CD1c-positive myeloid dendritic cell (primary cell): Measurements from ENCODE around the gene AMOTL2.

ENCODE experiments used
- DNase-seq: peaks from one replicate; pipeline ENCODE4 v3.0.0-alpha.2; 2016; ENCODE audit errors: extremely low spot score

AMOTL2 gene

GRCh38 chr3:134334231-134334900 lies 39.9 kb downstream of the AMOTL2 start:
- no peak for DNase-seq

GRCh38 chr3:134333522-134334181 lies 40.6 kb downstream of the AMOTL2 start:
- no peak for DNase-seq

- no peak for DNase-seq
These were observed 41.9 kb downstream of the AMOTL2 start for GRCh38 chr3:134332344-134332743.

- DNase-seq, result no peak
These were observed 42.4 kb downstream of the AMOTL2 start for GRCh38 chr3:134331811-134332199.

DNA sequence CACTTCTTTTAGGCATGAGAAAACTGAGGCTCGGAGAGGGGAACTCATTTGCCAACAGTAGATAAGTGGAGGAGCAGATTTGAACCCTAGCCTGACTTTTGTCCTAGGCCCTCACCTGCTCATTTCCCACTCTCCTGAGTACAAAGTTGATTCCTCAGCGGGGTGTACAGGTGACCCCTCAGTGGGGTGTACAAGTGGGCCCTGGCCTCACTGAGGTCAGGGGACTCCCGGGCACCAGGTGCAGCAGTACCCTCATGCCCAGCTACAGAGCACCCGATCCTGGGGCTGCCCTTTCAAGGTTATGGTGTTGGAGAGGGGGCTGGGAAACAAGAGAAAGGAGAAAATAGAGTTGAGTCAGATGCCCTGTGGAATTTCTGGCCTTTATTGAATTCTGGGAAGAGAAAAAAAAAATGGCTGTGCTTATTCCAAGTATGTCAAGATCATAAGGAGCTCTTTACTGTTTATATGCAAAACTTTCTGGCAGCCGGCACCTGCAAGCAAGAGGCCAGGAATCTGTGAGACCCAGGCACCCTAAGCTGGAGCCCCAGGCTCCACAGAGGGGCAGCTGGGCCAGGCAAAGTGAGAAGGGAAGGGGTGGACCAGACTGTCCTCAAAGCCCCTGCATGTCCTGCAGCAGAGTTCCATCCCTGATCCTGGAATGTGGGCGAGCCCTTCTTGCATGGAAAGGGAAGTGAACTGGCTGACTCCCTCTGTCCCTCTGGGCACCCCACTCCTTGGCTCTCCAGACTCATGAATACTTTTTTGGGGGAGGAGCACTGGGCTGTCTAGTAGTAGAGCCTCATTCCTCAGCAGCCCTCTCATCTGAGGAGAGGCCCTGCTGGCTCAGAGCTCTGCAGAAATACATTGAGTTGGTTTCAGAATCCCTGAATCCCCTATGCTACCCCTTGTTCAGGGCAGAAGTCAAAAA lies 43.1 kb downstream of the AMOTL2 start:
- no peak for DNase-seq

DNA sequence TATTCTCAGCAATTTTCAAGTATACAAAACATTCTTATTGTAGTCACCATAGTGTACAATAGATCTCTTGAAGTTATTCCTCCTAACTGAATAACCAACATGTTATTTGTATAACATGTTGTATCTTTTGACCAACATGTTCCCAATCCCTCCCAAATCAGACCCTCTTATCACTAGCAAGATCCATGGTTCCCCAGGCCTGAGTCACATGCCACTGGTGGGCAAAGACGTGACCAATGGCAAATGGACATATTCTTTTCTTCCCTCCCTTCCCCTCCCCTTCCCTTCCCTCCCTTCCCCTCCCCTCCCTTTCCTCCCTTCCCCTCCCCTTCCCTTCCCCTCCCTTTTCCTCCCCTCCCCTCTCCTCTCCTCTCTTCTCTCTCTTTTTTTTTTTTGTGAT lies 45.4 kb downstream of the AMOTL2 start:
- DNase-seq, result no peak

DNA sequence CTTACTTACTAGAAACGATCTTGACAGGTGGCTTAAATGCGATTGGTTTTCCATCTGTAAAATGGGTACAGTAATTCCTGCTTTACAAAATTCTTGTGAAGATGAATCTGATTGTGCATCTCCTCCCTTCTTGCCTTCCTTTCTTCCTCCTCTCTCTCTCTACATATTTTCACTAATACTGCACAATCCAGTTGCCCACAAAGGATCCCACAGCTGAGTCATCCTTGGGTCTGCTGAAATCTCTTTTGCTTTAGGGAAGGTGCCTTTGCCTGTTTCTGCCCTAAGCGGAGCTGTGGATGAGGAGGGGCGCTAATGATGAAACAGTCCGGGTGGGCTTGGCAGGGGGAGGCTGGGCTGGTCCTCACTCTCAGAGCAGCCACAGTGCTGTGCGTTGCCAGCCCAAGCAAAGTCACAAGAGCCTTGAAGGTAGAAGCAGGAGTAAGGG lies 46.1 kb downstream of the AMOTL2 start:
- no peak for DNase-seq

- no peak for DNase-seq
These were observed 46.7 kb downstream of the AMOTL2 start for GRCh38 chr3:134327594-134327975.

GRCh38 chr3:134326760-134327593 lies 47.3 kb downstream of the AMOTL2 start:
- DNase-seq, result no peak

GRCh38 chr3:134326126-134326525 lies 48.1 kb downstream of the AMOTL2 start:
- no peak for DNase-seq

GRCh38 chr3:134325706-134326105 lies 48.5 kb downstream of the AMOTL2 start:
- DNase-seq, result no peak

DNA sequence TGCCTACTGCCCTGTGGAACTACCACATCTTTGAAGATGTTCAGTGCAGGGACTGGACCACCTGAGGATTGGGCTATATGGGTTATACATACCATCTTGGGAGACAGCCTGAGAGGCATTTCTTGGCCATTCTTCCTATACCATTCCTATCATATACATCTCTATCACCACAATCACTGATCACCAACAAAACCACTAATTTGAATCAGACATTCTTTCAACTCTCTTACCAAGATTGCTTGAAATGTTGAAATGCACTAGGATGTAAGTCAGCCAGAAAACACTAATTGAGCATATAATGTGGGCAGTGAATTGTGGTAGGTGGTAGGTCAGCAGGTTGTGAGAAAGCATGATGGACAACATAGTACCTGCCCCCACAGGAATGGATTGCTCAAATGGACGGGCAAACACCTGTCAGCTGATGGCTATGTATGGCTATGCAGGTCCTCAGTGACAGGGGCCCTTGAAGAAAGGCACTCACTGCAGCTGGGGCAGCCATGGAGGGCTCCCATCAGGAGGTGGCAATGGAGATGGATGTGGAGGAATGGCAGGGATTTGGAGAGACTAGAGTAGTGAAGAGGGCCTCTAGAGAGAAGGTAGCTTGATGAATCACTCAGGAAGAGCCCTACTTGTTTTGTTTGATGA lies 49.1 kb downstream of the AMOTL2 start:
- DNase-seq, result no peak

GRCh38 chr3:134323966-134324962 lies 50.0 kb downstream of the AMOTL2 start:
- no peak for DNase-seq

- no peak for DNase-seq
These were observed 52.0 kb downstream of the AMOTL2 start for GRCh38 chr3:134322286-134322685.

- DNase-seq, result no peak
These were observed 53.5 kb downstream of the AMOTL2 start for GRCh38 chr3:134320749-134321148.

- no peak for DNase-seq
These were observed 54.3 kb downstream of the AMOTL2 start for GRCh38 chr3:134319931-134320330.

DNA sequence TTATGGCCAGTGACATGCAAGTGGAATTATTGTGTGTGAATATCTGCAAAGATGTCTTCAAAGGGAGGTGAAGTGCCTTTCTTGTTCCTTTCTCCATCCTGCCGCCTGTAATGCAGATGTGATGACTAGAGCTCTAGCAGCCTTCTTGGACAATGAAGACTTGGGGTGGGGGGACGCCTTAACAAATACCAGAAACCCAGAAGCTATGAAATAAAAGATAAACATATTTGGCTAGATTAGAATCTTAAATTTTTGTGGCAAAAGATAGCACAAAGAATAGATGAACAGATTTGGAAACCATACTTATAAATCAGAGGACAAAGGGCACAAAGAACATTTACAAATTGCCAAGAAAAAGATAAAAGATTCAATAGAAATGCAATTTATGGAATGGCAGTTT lies 56.1 kb downstream of the AMOTL2 start:
- DNase-seq, result no peak

DNA sequence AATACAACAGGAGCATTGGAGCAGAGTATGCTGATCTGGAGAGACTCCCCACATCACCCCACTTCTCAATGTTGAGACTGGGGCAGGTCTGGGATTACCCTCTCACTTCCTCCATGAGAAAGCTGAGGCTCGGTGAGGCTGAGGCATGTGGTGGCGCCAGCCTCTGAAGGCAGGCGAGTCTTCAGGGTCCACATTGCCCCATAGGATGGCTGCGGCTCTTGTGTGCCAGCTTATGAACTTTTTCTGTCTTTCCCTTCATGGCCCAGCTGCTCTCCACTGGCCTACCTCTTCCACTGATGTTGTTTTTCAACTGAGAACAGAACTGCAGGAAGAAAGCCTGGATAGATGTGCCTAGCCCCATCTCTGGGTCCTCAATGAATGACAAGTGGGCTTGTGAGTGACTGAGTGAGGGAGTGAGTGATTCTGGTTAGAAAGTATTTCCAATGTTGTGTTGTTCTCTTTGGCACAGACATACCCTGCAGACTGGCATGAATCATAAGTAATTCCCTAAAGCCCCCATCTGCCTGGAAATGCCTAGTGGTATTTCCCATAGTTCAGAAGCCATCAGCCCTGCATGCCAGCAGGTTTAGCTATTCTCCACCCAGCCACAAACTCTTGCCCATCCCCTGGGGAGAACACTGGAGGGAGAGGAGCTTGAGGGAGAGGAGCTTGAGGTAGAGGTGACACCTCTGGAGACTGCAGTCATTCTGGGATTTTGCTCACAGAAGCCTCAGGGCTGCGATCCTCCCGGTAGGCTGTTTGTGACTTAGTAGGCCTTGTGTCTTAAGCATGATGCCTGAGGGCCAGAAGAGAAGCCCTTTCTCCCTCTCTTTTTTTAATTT lies 56.9 kb downstream of the AMOTL2 start:
- no peak for DNase-seq
